ENCODE results near the gene TTC29. TPM values are rescaled to one million over a fixed set of nuclear protein-coding genes. Genes with fewer than 3 reads are reported as not detected.

Gene TTC29, protein sequence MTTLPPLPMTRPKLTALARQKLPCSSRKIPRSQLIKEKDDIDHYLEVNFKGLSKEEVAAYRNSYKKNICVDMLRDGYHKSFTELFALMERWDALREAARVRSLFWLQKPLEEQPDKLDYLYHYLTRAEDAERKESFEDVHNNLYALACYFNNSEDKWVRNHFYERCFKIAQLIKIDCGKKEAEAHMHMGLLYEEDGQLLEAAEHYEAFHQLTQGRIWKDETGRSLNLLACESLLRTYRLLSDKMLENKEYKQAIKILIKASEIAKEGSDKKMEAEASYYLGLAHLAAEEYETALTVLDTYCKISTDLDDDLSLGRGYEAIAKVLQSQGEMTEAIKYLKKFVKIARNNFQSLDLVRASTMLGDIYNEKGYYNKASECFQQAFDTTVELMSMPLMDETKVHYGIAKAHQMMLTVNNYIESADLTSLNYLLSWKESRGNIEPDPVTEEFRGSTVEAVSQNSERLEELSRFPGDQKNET
- not detected in 2 replicates for total RNA-seq (2014; rRNA removed; shearing (Covaris generic))

DNA sequence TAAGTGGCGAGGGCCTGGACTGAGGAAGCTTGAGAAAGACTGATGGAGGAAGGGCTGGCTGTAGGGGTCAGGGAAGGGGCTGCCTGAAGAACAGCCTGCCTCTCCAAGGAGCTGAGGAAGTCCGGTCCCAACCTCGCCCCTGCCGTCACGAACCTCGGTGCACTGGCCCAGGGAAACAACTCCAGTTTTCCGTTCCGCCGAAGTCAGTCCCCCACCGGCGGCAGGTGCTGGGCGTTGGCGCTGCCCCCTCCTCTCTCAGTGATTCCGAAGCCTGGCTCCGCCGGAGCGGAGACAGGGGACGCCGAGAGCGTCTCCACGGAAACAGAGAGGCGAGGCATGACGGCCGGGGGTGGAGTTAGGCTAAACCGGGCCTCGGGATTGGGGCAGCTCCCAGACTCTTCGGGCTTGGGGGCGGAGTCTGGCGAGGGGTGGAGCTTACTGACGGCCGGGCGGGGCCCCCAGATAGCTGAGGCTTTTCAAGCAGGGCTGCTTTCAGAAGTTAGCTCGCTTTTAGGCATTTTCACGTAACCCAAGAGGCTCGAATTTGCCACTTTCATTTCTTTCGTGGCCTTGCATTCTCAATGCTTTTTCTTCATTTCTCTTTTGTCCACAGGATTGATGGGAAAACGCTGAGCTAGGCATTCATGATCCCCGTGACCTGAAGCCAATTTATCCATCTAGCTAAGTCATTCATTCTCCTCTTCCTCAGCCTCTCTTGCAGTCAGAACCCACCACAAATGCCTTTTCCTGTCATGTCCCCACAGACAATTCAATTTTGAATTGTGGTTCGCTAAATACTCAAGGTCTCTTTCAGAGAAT, at the start of gene TTC29:
Gene TTC29 (minus strand): TSS at position 309 of the 819 bp plus-strand sequence. CDS start 5,969 bp downstream, outside the sequence.
- Histone ChIP-seq H3K27ac (no peak within 1 kb of the TSS), H3K4me3 (peak within 1 kb of the TSS; percentile 31), H3K36me3 (no peaks in the 10 kb centered on the region), H3K27me3 (replicated peaks) (peaks cover 6% of the 10 kb centered on the region), H3K4me1 (replicated peaks) (peaks cover 7% of the 10 kb centered on the region), H3K9me3 (replicated peaks) (no peaks in the 10 kb centered on the region)
- DNase-seq (ENCODE audit: low read depth in 1 of 2, low spot score in 2 of 2): peak; percentile 60 to 88

DNA sequence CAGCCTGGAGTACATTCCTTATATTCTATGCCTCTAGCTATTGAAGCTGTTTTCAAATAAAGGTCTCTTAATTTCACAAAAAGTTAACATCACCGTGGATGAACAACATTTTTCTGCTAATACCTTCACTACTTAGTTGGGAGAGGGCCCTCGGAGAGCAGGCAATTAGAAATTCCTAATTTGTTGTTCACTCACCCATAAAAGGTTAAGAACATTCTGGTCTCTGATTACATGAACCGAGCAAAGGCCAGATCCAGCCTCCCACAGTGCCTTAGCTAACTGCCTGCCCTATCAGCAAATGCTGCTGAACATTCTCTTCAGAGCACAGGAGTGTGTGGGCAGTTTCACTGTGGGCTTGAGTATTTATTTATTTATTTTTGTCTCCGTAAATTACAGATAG, 36.0 kb upstream of the TTC29 start:
- Histone ChIP-seq H3K27ac (no peak overlapping the region), H3K27me3 (replicated peaks) (no peaks in the 10 kb centered on the region), H3K36me3 (no peaks in the 10 kb centered on the region), H3K4me3 (no peak overlapping the region), H3K9me3 (replicated peaks) (no peaks in the 10 kb centered on the region), H3K4me1 (replicated peaks) (no peaks in the 10 kb centered on the region)
- DNase-seq (ENCODE audit: low read depth in 1 of 2, low spot score in 2 of 2): no peak

DNA sequence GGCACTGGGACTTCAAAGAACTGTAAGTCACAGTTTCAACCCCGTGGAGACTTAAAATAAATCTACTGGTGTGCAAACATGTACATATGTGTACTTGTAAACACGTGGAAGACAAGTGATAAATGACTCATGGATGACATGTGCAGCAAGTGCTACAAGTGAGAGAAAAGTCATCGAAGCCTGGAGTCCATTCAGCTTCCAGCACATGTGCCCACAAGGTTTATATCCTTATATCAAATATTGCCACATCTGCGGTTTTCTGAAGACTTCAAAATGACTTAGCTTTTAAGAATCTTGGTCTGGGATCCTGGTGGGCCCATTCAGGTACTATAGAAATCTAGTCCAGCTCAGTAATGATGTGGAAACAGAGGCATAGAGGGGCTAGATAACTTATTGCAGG, 33.0 kb upstream of the TTC29 start:
- Histone ChIP-seq H3K27me3 (replicated peaks) (no peaks in the 10 kb centered on the region), H3K27ac (no peak overlapping the region), H3K36me3 (no peaks in the 10 kb centered on the region), H3K4me1 (replicated peaks) (no peaks in the 10 kb centered on the region), H3K9me3 (replicated peaks) (no peaks in the 10 kb centered on the region), H3K4me3 (no peak overlapping the region)
- no peak for DNase-seq (ENCODE audit: low read depth in 1 of 2, low spot score in 2 of 2)

DNA sequence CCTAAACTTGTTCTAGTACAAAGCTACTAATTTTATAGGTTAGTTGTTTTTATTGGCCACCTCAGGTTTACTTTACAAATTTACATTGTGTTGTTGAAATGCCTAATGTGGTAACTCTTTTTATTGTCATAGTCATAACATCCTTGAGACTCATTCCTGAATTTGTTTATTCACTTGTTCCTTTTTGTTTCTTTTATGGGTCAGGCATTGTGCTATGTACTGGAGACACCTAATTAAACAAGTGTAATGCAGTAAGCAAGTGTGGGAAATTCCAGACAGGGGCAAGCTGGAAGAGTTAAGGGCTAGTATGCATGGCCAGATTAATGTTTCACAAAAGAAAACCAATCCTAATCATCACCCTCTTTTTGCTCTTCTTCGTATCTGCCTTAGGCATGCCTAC, 30.5 kb upstream of the TTC29 start:
- no peak overlapping the region for H3K27ac ChIP-seq
- no peak for DNase-seq (ENCODE audit: low read depth in 1 of 2, low spot score in 2 of 2)
- no peaks in the 10 kb centered on the region for H3K36me3 ChIP-seq
- H3K27me3 ChIP-seq (replicated peaks): no peaks in the 10 kb centered on the region
- H3K4me3 ChIP-seq: no peak overlapping the region
- H3K9me3 ChIP-seq (replicated peaks): no peaks in the 10 kb centered on the region
- H3K4me1 ChIP-seq (replicated peaks): no peaks in the 10 kb centered on the region

DNA sequence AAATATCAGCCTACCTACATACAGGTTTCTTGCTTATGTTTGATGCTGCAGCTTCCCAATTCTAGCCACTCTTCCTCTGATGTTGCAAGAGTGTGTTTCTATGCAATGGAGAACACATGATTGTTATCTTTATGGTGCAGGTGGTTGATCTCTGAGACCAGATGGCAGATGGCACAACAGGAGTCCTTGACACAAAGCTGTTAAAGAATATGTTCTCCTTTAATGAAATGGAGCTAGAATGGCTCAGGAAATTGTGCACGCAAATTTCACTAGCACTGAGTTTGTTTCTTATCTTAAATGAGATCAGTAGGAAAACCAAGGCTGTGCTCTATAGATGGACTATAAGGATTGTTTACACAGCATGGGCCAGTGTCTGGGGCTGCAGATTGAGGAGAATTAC, 29.9 kb upstream of the TTC29 start:
- no peaks in the 10 kb centered on the region for H3K4me1 ChIP-seq (replicated peaks)
- no peak for DNase-seq (ENCODE audit: low read depth in 1 of 2, low spot score in 2 of 2)
- no peak overlapping the region for H3K4me3 ChIP-seq
- H3K27ac ChIP-seq: no peak overlapping the region
- 0 out of 2 replicates have a peak, but pooled peaks cover 1% of the 10 kb centered on the region for H3K27me3 ChIP-seq (replicated peaks)
- H3K9me3 ChIP-seq (replicated peaks): no peaks in the 10 kb centered on the region
- no peaks in the 10 kb centered on the region for H3K36me3 ChIP-seq

DNA sequence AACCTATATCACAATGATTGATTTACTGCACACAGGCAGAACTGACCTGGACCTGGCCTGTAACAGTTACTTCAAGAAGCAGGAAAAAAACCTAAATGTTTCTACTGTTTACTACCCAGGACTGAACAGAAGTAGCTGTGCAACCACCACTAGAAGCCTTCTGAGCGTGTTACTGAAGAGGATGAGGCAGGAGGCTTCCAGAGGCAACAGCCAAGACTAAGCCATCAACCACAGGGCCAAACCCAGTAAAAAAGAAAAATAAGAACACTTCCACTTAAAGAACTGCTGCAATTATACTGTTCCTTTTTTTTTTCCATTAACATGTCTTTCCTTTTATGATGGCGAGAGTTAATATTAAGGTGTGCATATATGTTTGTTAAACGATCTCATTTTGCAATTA, 29.4 kb upstream of the TTC29 start:
- Histone ChIP-seq H3K4me1 (replicated peaks) (no peaks in the 10 kb centered on the region), H3K36me3 (no peaks in the 10 kb centered on the region), H3K9me3 (replicated peaks) (no peaks in the 10 kb centered on the region), H3K4me3 (no peak overlapping the region), H3K27me3 (replicated peaks) (0 out of 2 replicates have a peak, but pooled peaks cover 3% of the 10 kb centered on the region), H3K27ac (no peak overlapping the region)
- DNase-seq (ENCODE audit: low read depth in 1 of 2, low spot score in 2 of 2): no peak

DNA sequence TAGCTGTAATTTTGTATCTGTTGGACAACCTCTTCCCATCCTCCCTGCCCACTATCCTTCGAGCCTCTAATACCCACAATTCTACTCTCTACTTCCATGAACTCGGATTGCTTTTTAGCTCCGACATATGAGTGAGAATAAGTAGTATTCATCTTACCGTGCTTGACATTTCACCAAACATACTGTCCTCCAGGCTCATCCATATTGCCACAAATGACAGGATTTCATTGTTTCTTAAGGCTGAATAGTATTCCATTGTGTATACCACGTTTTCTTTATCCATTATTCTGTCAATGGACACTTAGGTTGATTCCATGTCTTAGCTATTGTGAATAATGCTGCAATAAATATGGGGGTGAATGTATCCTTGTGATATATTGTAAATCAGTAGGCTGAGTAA, 26.4 kb upstream of the TTC29 start:
- DNase-seq (ENCODE audit: low read depth in 1 of 2, low spot score in 2 of 2): no peak

DNA sequence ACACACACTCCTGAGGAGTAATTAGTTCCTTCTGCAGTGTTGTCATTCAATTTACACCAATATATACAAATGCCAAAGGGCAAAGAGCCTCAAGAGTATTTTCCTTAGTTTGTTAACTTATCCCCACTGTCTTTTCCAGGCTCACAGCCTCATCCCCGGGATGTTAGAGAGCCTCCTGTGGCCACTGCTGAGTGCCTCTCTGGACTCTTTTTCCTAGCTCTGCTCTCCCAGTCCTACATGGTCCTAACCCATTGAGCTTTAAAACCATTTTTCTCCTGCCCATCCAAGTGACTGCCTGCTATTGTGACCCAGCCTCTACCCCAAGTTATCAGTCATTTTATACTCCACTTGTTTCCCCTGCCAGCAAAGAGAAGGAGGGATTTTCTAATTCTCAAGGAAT, 23.5 kb upstream of the TTC29 start:
- Histone ChIP-seq H3K27ac (no peak overlapping the region), H3K9me3 (replicated peaks) (no peaks in the 10 kb centered on the region), H3K36me3 (no peaks in the 10 kb centered on the region), H3K27me3 (replicated peaks) (0 out of 2 replicates have a peak, but pooled peaks cover 3% of the 10 kb centered on the region), H3K4me1 (replicated peaks) (no peaks in the 10 kb centered on the region), H3K4me3 (no peak overlapping the region)
- no peak for DNase-seq (ENCODE audit: low read depth in 1 of 2, low spot score in 2 of 2)

More for the DNA sequence above, 26.4 kb upstream of the TTC29 start:
- H3K36me3 ChIP-seq: no peaks in the 10 kb centered on the region
- no peaks in the 10 kb centered on the region for H3K9me3 ChIP-seq (replicated peaks)
- H3K27me3 ChIP-seq (replicated peaks): 0 out of 2 replicates have a peak, but pooled peaks cover 3% of the 10 kb centered on the region
- no peaks in the 10 kb centered on the region for H3K4me1 ChIP-seq (replicated peaks)
- H3K4me3 ChIP-seq: no peak overlapping the region
- no peak overlapping the region for H3K27ac ChIP-seq

DNA sequence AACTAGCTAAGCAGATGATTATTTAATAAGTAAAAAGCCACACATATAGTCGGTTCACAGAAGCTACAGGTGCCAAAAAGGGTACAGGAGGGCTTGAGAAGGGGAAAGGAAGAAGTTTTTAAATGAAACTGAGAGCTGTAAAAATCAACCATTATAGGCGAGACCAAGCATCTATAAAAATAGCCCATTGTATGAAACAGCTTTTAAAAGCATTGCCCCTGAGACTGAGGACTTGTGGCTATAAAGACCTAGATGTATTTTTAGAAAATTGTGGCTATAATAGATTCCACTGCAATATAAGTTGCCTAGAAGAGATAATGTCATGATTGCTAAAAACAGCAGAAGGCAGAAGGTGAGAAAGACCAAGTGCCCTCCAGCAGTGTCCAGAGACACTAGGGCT, 15.0 kb upstream of the TTC29 start:
- Histone ChIP-seq H3K27ac (no peak overlapping the region), H3K36me3 (no peaks in the 10 kb centered on the region), H3K9me3 (replicated peaks) (no peaks in the 10 kb centered on the region), H3K27me3 (replicated peaks) (no peaks in the 10 kb centered on the region), H3K4me3 (no peak overlapping the region), H3K4me1 (replicated peaks) (peaks cover 6% of the 10 kb centered on the region)
- DNase-seq (ENCODE audit: low read depth in 1 of 2, low spot score in 2 of 2): no peak

DNA sequence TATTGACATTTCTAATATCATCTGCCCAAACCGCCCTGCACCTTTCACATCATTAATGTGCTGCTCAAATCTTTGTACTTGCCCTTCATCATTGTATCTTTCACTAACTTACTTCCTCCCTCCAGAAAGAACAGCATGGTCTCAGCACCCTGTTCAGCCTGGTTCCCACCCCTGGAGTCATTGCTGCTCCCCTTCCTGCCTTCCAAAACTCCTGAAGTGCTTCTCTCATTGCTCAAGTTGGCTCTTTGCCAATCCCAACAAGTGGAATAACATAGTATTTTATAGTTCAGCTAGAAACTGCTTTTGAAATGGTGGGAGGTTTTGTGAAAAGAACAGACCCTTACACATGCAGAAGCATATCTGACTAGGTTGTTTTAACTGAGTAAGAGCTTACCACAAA, 14.0 kb upstream of the TTC29 start:
- no peak overlapping the region for H3K4me3 ChIP-seq
- H3K27ac ChIP-seq: no peak overlapping the region
- H3K36me3 ChIP-seq: no peaks in the 10 kb centered on the region
- H3K9me3 ChIP-seq (replicated peaks): no peaks in the 10 kb centered on the region
- no peaks in the 10 kb centered on the region for H3K27me3 ChIP-seq (replicated peaks)
- DNase-seq (ENCODE audit: low read depth in 1 of 2, low spot score in 2 of 2): no peak
- peaks cover 6% of the 10 kb centered on the region for H3K4me1 ChIP-seq (replicated peaks)

DNA sequence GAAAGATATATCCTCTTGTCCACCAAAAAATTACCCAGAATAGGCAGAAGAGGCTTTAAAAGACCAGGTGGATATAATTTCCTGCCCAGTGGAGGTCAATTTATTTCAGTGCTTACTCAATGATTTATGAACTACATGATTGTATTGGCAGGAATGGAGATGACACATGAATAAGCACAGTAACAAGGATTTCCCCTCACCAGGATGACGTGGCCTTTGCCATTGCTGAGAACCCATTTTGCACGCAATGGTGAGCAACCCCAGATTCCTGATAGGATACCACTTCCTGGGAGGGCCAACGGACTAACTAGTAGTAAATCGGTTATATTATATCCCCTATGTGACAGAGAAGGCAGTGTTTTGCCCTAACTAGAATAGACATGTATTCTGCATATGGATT, 11.6 kb upstream of the TTC29 start:
- Histone ChIP-seq H3K27ac (peak overlapping the region; percentile 51), H3K36me3 (no peaks in the 10 kb centered on the region), H3K4me1 (replicated peaks) (peaks cover 6% of the 10 kb centered on the region), H3K9me3 (replicated peaks) (no peaks in the 10 kb centered on the region), H3K27me3 (replicated peaks) (no peaks in the 10 kb centered on the region), H3K4me3 (no peak overlapping the region)
- peak; percentile 28 to 68 for DNase-seq (ENCODE audit: low read depth in 1 of 2, low spot score in 2 of 2)

DNA sequence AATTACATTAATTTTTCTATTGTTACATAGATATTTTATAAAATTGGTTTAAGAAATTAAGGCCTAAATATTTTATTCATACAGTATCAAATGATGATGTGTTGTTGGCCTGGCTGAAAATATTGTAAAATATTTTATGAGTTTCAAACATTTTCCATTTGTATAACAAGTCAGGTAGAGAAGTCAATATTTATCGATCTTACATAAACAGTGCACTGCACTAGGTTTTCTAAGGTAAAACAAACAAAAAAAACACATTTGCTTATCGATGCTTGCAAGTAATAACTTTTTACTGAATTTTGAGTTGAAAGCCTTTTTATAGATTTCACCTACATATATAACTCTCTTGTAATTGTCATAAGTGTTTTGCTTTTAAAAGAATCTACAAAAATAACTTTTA, 7.2 kb upstream of the TTC29 start:
- no peak overlapping the region for H3K4me3 ChIP-seq
- H3K36me3 ChIP-seq: no peaks in the 10 kb centered on the region
- no peak overlapping the region for H3K27ac ChIP-seq
- no peak for DNase-seq (ENCODE audit: low read depth in 1 of 2, low spot score in 2 of 2)
- H3K4me1 ChIP-seq (replicated peaks): peaks cover 6% of the 10 kb centered on the region
- no peaks in the 10 kb centered on the region for H3K9me3 ChIP-seq (replicated peaks)
- 0 out of 2 replicates have a peak, but pooled peaks cover 1% of the 10 kb centered on the region for H3K27me3 ChIP-seq (replicated peaks)

DNA sequence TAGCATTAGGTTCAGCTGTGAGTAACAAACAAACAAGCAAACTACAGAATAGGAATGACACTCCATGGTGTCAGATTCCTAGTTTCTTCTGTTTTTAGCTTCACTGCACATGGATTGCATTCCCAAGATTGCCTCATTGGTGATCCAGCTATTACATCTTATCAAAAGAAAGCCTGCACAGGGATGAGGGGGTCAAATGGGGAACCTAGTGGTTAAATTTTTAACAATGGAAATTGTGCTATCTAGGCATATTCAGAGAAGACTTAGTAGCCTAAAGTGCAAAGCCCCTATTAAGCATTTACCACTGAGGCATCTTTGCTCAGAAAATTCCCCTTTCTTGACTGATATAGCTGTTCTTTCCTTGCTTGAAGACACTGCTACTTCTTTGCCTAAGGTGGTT, 3.9 kb upstream of the TTC29 start:
- Histone ChIP-seq H3K4me3 (no peak overlapping the region), H3K27me3 (replicated peaks) (peaks cover 6% of the 10 kb centered on the region), H3K4me1 (replicated peaks) (peaks cover 7% of the 10 kb centered on the region), H3K9me3 (replicated peaks) (no peaks in the 10 kb centered on the region), H3K27ac (no peak overlapping the region), H3K36me3 (no peaks in the 10 kb centered on the region)
- no peak for DNase-seq (ENCODE audit: low read depth in 1 of 2, low spot score in 2 of 2)

Measured in SJSA1 (cell line).